Activated CD4-positive, alpha-beta T cell treated with anti-CD3 and anti-CD28 coated beads, Interleukin-2, Interleukin-6, amounts not matched to agents 100 ng/mL and 50 ng/mL, durations not matched to agents 16 hours and 8 hours (primary cell): ENCODE results near the gene ESCO1.
A peak's percentile ranks its signal among the peaks of the same experiment; 100 is the strongest.

ENCODE experiments used
- DNase-seq: peaks from one replicate; pipeline ENCODE4 v3.0.0-alpha.2; 2020

ESCO1 gene

GRCh38 chr18:21575656-21576055 is 24.8 kb downstream of the ESCO1 start:
- no peak for DNase-seq

GRCh38 chr18:21571772-21572171 is 28.7 kb downstream of the ESCO1 start:
- no peak for DNase-seq

GRCh38 chr18:21559195-21559594 is 41.3 kb downstream of the ESCO1 start:
- DNase-seq: no peak

- no peak for DNase-seq
Observed at GRCh38 chr18:21557607-21558253, 42.8 kb downstream of the ESCO1 start.

- DNase-seq: no peak
Observed at GRCh38 chr18:21550510-21550970, 50.0 kb downstream of the ESCO1 start.

GRCh38 chr18:21548647-21549046 is 51.9 kb downstream of the ESCO1 start:
- no peak for DNase-seq

- no peak for DNase-seq
Observed at GRCh38 chr18:21546423-21546822, 54.1 kb downstream of the ESCO1 start.

GRCh38 chr18:21538230-21538629 is 62.3 kb downstream of the ESCO1 start:
- DNase-seq: no peak

GRCh38 chr18:21534327-21534726 is 66.2 kb downstream of the ESCO1 start:
- no peak for DNase-seq

- no peak for DNase-seq
Observed at GRCh38 chr18:21526463-21526862, 74.0 kb downstream of the ESCO1 start.

GRCh38 chr18:21525916-21526315 is 74.6 kb downstream of the ESCO1 start:
- no peak for DNase-seq

GRCh38 chr18:21522530-21522929 is 78.0 kb downstream of the ESCO1 start:
- DNase-seq: no peak

- no peak for DNase-seq
Observed at GRCh38 chr18:21513741-21514140, 86.8 kb downstream of the ESCO1 start.

- no peak for DNase-seq
Observed at GRCh38 chr18:21513292-21513691, 87.2 kb downstream of the ESCO1 start.

- DNase-seq: no peak
Observed at GRCh38 chr18:21509062-21509461, 91.4 kb downstream of the ESCO1 start.

GRCh38 chr18:21507913-21508701 is 92.4 kb downstream of the ESCO1 start:
- DNase-seq: no peak

- DNase-seq: no peak
Observed at GRCh38 chr18:21502661-21503060, 97.8 kb downstream of the ESCO1 start.

- no peak for DNase-seq
Observed at GRCh38 chr18:21499997-21500396, 100.5 kb downstream of the ESCO1 start.

GRCh38 chr18:21496277-21496835 is 104.1 kb downstream of the ESCO1 start:
- no peak for DNase-seq

- no peak for DNase-seq
Observed at GRCh38 chr18:21490748-21491147, 109.8 kb downstream of the ESCO1 start.

GRCh38 chr18:21489919-21490495 is 110.5 kb downstream of the ESCO1 start:
- no peak for DNase-seq

GRCh38 chr18:21489119-21489750 is 111.3 kb downstream of the ESCO1 start:
- peak; percentile 57 for DNase-seq

GRCh38 chr18:21486905-21487437 is 113.5 kb downstream of the ESCO1 start:
- DNase-seq: no peak
